SK-N-SH treated with all-trans-retinoic acid at 6 μM for 48 hours (cell line): ENCODE results near the gene SIGLEC9.

Source experiments
- ESRRG ChIP-seq: fragments of 250-450 bp; sonication (Bioruptor Pico); IDR thresholded peaks from 2 replicates; pipeline ENCODE4 v1.6.1; 2021; ENCODE audit warnings: mild to moderate bottlenecking
- ISL1 ChIP-seq: fragments of 250-450 bp; sonication (Bioruptor Pico); IDR thresholded peaks from 2 replicates; pipeline ENCODE4 v2.1.2; 2022; ENCODE audit warnings: mild to moderate bottlenecking, moderate library complexity
- OSR1 ChIP-seq: fragments of 250-450 bp; sonication (Bioruptor Pico); IDR thresholded peaks from 2 replicates; pipeline ENCODE4 v1.8.0; 2022; ENCODE audit warnings: moderate library complexity, mild to moderate bottlenecking, inconsistent platforms
- PPARA ChIP-seq: fragments of 250-450 bp; sonication (Bioruptor Pico); IDR thresholded peaks from 2 replicates; pipeline ENCODE4 v1.5.0; 2020; ENCODE audit warnings: mild to moderate bottlenecking, borderline replicate concordance
- ZFP30 ChIP-seq: fragments of 450-650 bp; formaldehyde crosslinking; IDR thresholded peaks from 2 replicates; pipeline ENCODE4 v1.5.0; 2022; ENCODE audit warnings: mild to moderate bottlenecking, moderate library complexity
- ZNF8 ChIP-seq: fragments of 450-650 bp; formaldehyde crosslinking; IDR thresholded peaks from 2 replicates; pipeline ENCODE4 v1.5.0; 2020; ENCODE audit warnings: mild to moderate bottlenecking, moderate library complexity
- TF ChIP-seq, protein P1 (sequence below): fragments of 250-450 bp; sonication (Bioruptor Pico); IDR thresholded peaks from 2 replicates; pipeline ENCODE4 v1.8.0; 2020; ENCODE audit warnings: mild to moderate bottlenecking, moderate library complexity, borderline replicate concordance
- TF ChIP-seq, protein P2 (sequence below): fragments of 250-450 bp; sonication (Bioruptor Pico); IDR thresholded peaks from 2 replicates; pipeline ENCODE4 v1.5.1; 2020; ENCODE audit warnings: low read depth, mild to moderate bottlenecking, moderate library complexity
- TF ChIP-seq, protein P3 (sequence below): fragments of 250-450 bp; sonication (Bioruptor Pico); IDR thresholded peaks from 2 replicates; pipeline ENCODE4 v1.8.0; 2021; ENCODE audit warnings: low read depth, mild to moderate bottlenecking, moderate library complexity, borderline replicate concordance

DNA sequence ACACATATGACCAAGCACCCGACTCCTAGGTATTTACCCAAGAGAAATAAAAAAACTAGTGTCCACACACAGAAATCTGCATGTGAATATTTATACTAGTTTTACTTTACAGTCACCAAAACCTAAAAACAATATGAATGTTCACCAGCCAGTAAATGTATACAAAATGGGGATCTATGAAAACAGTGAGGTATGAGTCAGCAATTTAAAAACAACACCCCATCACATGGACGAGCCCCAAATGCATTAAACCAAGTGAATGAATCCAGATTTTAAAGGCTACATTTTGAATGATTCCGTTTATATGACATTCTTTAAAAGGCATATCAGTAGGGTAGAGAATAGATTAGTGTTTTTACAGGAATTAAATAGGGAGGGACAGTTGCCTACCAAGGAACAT lies 39.5 kb downstream of the SIGLEC9 start:
- TF ChIP-seq OSR1 (CRISPR knock-in tag): no peak
- TF ChIP-seq ISL1 (CRISPR knock-in tag): no peak
- TF ChIP-seq, protein P1, sequence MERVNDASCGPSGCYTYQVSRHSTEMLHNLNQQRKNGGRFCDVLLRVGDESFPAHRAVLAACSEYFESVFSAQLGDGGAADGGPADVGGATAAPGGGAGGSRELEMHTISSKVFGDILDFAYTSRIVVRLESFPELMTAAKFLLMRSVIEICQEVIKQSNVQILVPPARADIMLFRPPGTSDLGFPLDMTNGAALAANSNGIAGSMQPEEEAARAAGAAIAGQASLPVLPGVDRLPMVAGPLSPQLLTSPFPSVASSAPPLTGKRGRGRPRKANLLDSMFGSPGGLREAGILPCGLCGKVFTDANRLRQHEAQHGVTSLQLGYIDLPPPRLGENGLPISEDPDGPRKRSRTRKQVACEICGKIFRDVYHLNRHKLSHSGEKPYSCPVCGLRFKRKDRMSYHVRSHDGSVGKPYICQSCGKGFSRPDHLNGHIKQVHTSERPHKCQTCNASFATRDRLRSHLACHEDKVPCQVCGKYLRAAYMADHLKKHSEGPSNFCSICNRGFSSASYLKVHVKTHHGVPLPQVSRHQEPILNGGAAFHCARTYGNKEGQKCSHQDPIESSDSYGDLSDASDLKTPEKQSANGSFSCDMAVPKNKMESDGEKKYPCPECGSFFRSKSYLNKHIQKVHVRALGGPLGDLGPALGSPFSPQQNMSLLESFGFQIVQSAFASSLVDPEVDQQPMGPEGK (CRISPR knock-in tag): no peak
- no peak for TF ChIP-seq ESRRG (CRISPR knock-in tag)
- TF ChIP-seq ZNF8 (CRISPR knock-in tag): no peak
- TF ChIP-seq, protein P2, sequence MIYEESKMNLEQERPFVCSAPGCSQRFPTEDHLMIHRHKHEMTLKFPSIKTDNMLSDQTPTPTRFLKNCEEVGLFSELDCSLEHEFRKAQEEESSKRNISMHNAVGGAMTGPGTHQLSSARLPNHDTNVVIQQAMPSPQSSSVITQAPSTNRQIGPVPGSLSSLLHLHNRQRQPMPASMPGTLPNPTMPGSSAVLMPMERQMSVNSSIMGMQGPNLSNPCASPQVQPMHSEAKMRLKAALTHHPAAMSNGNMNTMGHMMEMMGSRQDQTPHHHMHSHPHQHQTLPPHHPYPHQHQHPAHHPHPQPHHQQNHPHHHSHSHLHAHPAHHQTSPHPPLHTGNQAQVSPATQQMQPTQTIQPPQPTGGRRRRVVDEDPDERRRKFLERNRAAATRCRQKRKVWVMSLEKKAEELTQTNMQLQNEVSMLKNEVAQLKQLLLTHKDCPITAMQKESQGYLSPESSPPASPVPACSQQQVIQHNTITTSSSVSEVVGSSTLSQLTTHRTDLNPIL: no peak
- no peak for TF ChIP-seq PPARA (CRISPR knock-in tag)
- TF ChIP-seq ZFP30 (CRISPR knock-in tag): no peak
- TF ChIP-seq, protein P3, sequence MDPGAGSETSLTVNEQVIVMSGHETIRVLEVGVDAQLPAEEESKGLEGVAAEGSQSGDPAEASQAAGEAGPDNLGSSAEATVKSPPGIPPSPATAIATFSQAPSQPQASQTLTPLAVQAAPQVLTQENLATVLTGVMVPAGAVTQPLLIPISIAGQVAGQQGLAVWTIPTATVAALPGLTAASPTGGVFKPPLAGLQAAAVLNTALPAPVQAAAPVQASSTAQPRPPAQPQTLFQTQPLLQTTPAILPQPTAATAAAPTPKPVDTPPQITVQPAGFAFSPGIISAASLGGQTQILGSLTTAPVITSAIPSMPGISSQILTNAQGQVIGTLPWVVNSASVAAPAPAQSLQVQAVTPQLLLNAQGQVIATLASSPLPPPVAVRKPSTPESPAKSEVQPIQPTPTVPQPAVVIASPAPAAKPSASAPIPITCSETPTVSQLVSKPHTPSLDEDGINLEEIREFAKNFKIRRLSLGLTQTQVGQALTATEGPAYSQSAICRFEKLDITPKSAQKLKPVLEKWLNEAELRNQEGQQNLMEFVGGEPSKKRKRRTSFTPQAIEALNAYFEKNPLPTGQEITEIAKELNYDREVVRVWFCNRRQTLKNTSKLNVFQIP: no peak
